T-helper 17 cell (primary cell): ENCODE measurements around the gene KCNA4. TPM values are rescaled to one million over a fixed set of nuclear protein-coding genes. Genes with fewer than 3 reads are reported as not detected.

Experiments used
- ATAC-seq: fragments of 150-1000 bp; cut with Tn5 transposase; 2 replicates; pipeline ENCODE4 v1.10.0; 2021; ENCODE audit warnings: mild to moderate bottlenecking, moderate library complexity
- DNase-seq, 3 donors: peaks; one replicate each; pipeline versions ENCODE4 v3.0.0 to v3.0.0-alpha.2; 2020 to 2021
- H3K9me3 ChIP-seq: one replicate; pipeline ENCODE4 v1.7.0; 2013; ENCODE audit warnings: low read length, mild to moderate bottlenecking; ENCODE audit not compliant: control insufficient read depth, poor library complexity, severe bottlenecking
- H3K27ac Mint-ChIP-seq: one replicate; pipeline ENCODE4 v1.8.0; 2022; ENCODE audit warnings: mild to moderate bottlenecking, moderate library complexity, mixed read lengths
- H3K27me3 Mint-ChIP-seq: one replicate; pipeline ENCODE4 v1.8.0; 2022; ENCODE audit warnings: mixed read lengths
- H3K36me3 Mint-ChIP-seq: one replicate; pipeline ENCODE4 v1.8.0; 2022; ENCODE audit warnings: low read depth, mixed read lengths
- H3K4me1 Mint-ChIP-seq: one replicate; pipeline ENCODE4 v1.8.0; 2022; ENCODE audit warnings: mild to moderate bottlenecking, mixed read lengths
- H3K4me3 Mint-ChIP-seq: one replicate; pipeline ENCODE4 v1.8.0; 2022; ENCODE audit warnings: mild to moderate bottlenecking, moderate library complexity, mixed read lengths
- total RNA-seq, 4 donors: library from RNA in 2 of 4; stranded (reverse) in 2 of 4; gene quantifications; one replicate each; pipeline ENCODE4 v1.2.3 and lab custom pipeline; 2022 to 2026

The KCNA4 gene
- total RNA-seq, 2 donors from 2014 or later, result not detected

- DNase-seq (no peak), ATAC-seq (no peak)
- H3K36me3 Mint-ChIP-seq, result peaks cover 2% of the 10 kb centered on the region
- H3K4me1 Mint-ChIP-seq, result no peaks in the 10 kb centered on the region
- peak overlapping the region; percentile 22 for H3K4me3 Mint-ChIP-seq
- peaks cover 20% of the 10 kb centered on the region for H3K27me3 Mint-ChIP-seq
- H3K9me3 ChIP-seq, result no peaks in the 10 kb centered on the region
- no peak overlapping the region for H3K27ac Mint-ChIP-seq
These were observed 1.7 kb upstream of the KCNA4 start for GRCh38 chr11:30018495-30018894.

GRCh38 chr11:30017445-30017895, 640 bp upstream of the KCNA4 start:
- no peak for ATAC-seq
- no peaks in the 10 kb centered on the region for H3K9me3 ChIP-seq
- Mint-ChIP-seq H3K4me1 (no peaks in the 10 kb centered on the region), H3K4me3 (no peak overlapping the region), H3K27ac (no peak overlapping the region), H3K27me3 (peaks cover 20% of the 10 kb centered on the region), H3K36me3 (peaks cover 2% of the 10 kb centered on the region)
- DNase-seq, result no peak

GRCh38 chr11:30015725-30016412, 961 bp downstream of the KCNA4 start:
- DNase-seq (no peak), ATAC-seq (no peak)
- H3K36me3 Mint-ChIP-seq, result peaks cover 2% of the 10 kb centered on the region
- peaks cover 20% of the 10 kb centered on the region for H3K27me3 Mint-ChIP-seq
- no peaks in the 10 kb centered on the region for H3K4me1 Mint-ChIP-seq
- no peak overlapping the region for H3K27ac Mint-ChIP-seq
- H3K4me3 Mint-ChIP-seq, result no peak overlapping the region
- no peaks in the 10 kb centered on the region for H3K9me3 ChIP-seq

- ATAC-seq (no peak), DNase-seq (no peak)
- Mint-ChIP-seq H3K36me3 (no peaks in the 10 kb centered on the region), H3K27ac (no peak overlapping the region), H3K4me1 (no peaks in the 10 kb centered on the region), H3K27me3 (peaks cover under 1% of the 10 kb centered on the region), H3K4me3 (no peak overlapping the region)
- H3K9me3 ChIP-seq, result no peaks in the 10 kb centered on the region
These were observed 4.5 kb downstream of the KCNA4 start for GRCh38 chr11:30012346-30012745.

GRCh38 chr11:30009060-30009459, 7.8 kb downstream of the KCNA4 start:
- DNase-seq, result no peak
- Mint-ChIP-seq H3K36me3 (no peaks in the 10 kb centered on the region), H3K4me1 (no peaks in the 10 kb centered on the region), H3K27me3 (no peaks in the 10 kb centered on the region), H3K27ac (no peak overlapping the region), H3K4me3 (no peak overlapping the region)
- no peaks in the 10 kb centered on the region for H3K9me3 ChIP-seq
- no peak for ATAC-seq

- no peaks in the 10 kb centered on the region for H3K9me3 ChIP-seq
- DNase-seq (no peak), ATAC-seq (no peak)
- Mint-ChIP-seq H3K36me3 (no peaks in the 10 kb centered on the region), H3K27ac (no peak overlapping the region), H3K4me3 (no peak overlapping the region), H3K27me3 (no peaks in the 10 kb centered on the region), H3K4me1 (no peaks in the 10 kb centered on the region)
These were observed 10.0 kb downstream of the KCNA4 start for GRCh38 chr11:30006876-30007275.

GRCh38 chr11:30002157-30002785, 14.6 kb downstream of the KCNA4 start:
- H3K27me3 Mint-ChIP-seq, result no peaks in the 10 kb centered on the region
- no peak for ATAC-seq
- no peaks in the 10 kb centered on the region for H3K4me1 Mint-ChIP-seq
- H3K4me3 Mint-ChIP-seq, result no peak overlapping the region
- H3K27ac Mint-ChIP-seq, result no peak overlapping the region
- DNase-seq, result no peak
- H3K36me3 Mint-ChIP-seq, result no peaks in the 10 kb centered on the region
- H3K9me3 ChIP-seq, result no peaks in the 10 kb centered on the region

GRCh38 chr11:30000986-30001750, 15.7 kb downstream of the KCNA4 start:
- no peak for ATAC-seq

GRCh38 chr11:29996016-29996415, 20.8 kb downstream of the KCNA4 start:
- H3K27ac Mint-ChIP-seq, result no peak overlapping the region

More at GRCh38 chr11:30000986-30001750, 15.7 kb downstream of the KCNA4 start:
- no peaks in the 10 kb centered on the region for H3K9me3 ChIP-seq
- Mint-ChIP-seq H3K27ac (no peak overlapping the region), H3K4me1 (no peaks in the 10 kb centered on the region), H3K36me3 (no peaks in the 10 kb centered on the region), H3K4me3 (no peak overlapping the region), H3K27me3 (no peaks in the 10 kb centered on the region)
- no peak for DNase-seq

GRCh38 chr11:29989174-29989970, 27.5 kb downstream of the KCNA4 start:
- ATAC-seq (no peak), DNase-seq (no peak)
- Mint-ChIP-seq H3K27me3 (no peaks in the 10 kb centered on the region), H3K36me3 (no peaks in the 10 kb centered on the region), H3K4me3 (no peak overlapping the region), H3K4me1 (no peaks in the 10 kb centered on the region), H3K27ac (no peak overlapping the region)
- no peaks in the 10 kb centered on the region for H3K9me3 ChIP-seq

More at GRCh38 chr11:29996016-29996415, 20.8 kb downstream of the KCNA4 start:
- Mint-ChIP-seq H3K4me3 (no peak overlapping the region), H3K4me1 (no peaks in the 10 kb centered on the region), H3K27me3 (no peaks in the 10 kb centered on the region), H3K36me3 (no peaks in the 10 kb centered on the region)
- no peak for ATAC-seq
- no peak for DNase-seq
- no peaks in the 10 kb centered on the region for H3K9me3 ChIP-seq

- Mint-ChIP-seq H3K27ac (no peak overlapping the region), H3K4me3 (no peak overlapping the region), H3K36me3 (no peaks in the 10 kb centered on the region), H3K4me1 (no peaks in the 10 kb centered on the region), H3K27me3 (no peaks in the 10 kb centered on the region)
- DNase-seq, result no peak
- H3K9me3 ChIP-seq, result no peaks in the 10 kb centered on the region
- no peak for ATAC-seq
These were observed 31.6 kb downstream of the KCNA4 start for GRCh38 chr11:29985248-29985647.

GRCh38 chr11:29984544-29984943, 32.3 kb downstream of the KCNA4 start:
- ATAC-seq, result no peak
- Mint-ChIP-seq H3K27ac (no peak overlapping the region), H3K4me3 (no peak overlapping the region), H3K36me3 (no peaks in the 10 kb centered on the region), H3K4me1 (no peaks in the 10 kb centered on the region), H3K27me3 (no peaks in the 10 kb centered on the region)
- no peak for DNase-seq
- no peaks in the 10 kb centered on the region for H3K9me3 ChIP-seq

GRCh38 chr11:29978549-29978948, 38.3 kb downstream of the KCNA4 start:
- no peaks in the 10 kb centered on the region for H3K27me3 Mint-ChIP-seq

More at GRCh38 chr11:29978549-29978948, 38.3 kb downstream of the KCNA4 start:
- no peak overlapping the region for H3K4me3 Mint-ChIP-seq
- no peaks in the 10 kb centered on the region for H3K9me3 ChIP-seq
- ATAC-seq (no peak), DNase-seq (no peak)
- no peaks in the 10 kb centered on the region for H3K36me3 Mint-ChIP-seq
- no peaks in the 10 kb centered on the region for H3K4me1 Mint-ChIP-seq
- H3K27ac Mint-ChIP-seq, result no peak overlapping the region
